IPS-18a (cell line): ENCODE measurements around the gene MPHOSPH9.

Source experiments
- H3K27ac ChIP-seq: one replicate; pipeline ENCODE4 v1.5.1; 2013; ENCODE audit warnings: low read length
- H3K27me3 ChIP-seq: one replicate; pipeline ENCODE4 v1.6.1; 2013; ENCODE audit warnings: mild to moderate bottlenecking, low read length; ENCODE audit not compliant: control insufficient read depth, insufficient read depth
- H3K36me3 ChIP-seq: one replicate; pipeline ENCODE4 v1.6.1; 2013; ENCODE audit warnings: low read depth, low read length; ENCODE audit not compliant: control insufficient read depth
- H3K4me1 ChIP-seq: one replicate; pipeline ENCODE4 v1.6.1; 2013; ENCODE audit warnings: low read depth, low read length; ENCODE audit not compliant: control insufficient read depth
- H3K4me3 ChIP-seq: one replicate; pipeline ENCODE4 v1.5.1; 2013; ENCODE audit warnings: low read length
- H3K9ac ChIP-seq: one replicate; pipeline ENCODE4 v1.6.1; 2013; ENCODE audit warnings: mild to moderate bottlenecking, low read length, moderate library complexity
- H3K9me3 ChIP-seq: one replicate; pipeline ENCODE4 v1.6.1; 2013; ENCODE audit warnings: low read depth, low read length; ENCODE audit not compliant: control insufficient read depth

The MPHOSPH9 gene

GRCh38 chr12:123114304-123115083, 118.4 kb downstream of the MPHOSPH9 start:
- H3K27ac ChIP-seq, result no peak overlapping the region
- H3K4me3 ChIP-seq, result no peak overlapping the region
- H3K27me3 ChIP-seq, result peaks cover 19% of the 10 kb centered on the region
- no peak overlapping the region for H3K9ac ChIP-seq
- no peaks in the 10 kb centered on the region for H3K9me3 ChIP-seq
- H3K36me3 ChIP-seq, result no peaks in the 10 kb centered on the region
- H3K4me1 ChIP-seq, result no peaks in the 10 kb centered on the region

- Histone ChIP-seq H3K9ac (no peak overlapping the region), H3K4me1 (no peaks in the 10 kb centered on the region)
These were observed 119.9 kb downstream of the MPHOSPH9 start for GRCh38 chr12:123113026-123113425.

GRCh38 chr12:123111498-123112165, 121.3 kb downstream of the MPHOSPH9 start:
- Histone ChIP-seq H3K4me3 (no peak overlapping the region), H3K4me1 (peaks cover 7% of the 10 kb centered on the region), H3K27ac (no peak overlapping the region), H3K9me3 (no peaks in the 10 kb centered on the region), H3K9ac (no peak overlapping the region), H3K36me3 (no peaks in the 10 kb centered on the region), H3K27me3 (no peaks in the 10 kb centered on the region)

More at GRCh38 chr12:123113026-123113425, 119.9 kb downstream of the MPHOSPH9 start:
- Histone ChIP-seq H3K27ac (no peak overlapping the region), H3K27me3 (peaks cover 12% of the 10 kb centered on the region), H3K36me3 (no peaks in the 10 kb centered on the region), H3K9me3 (no peaks in the 10 kb centered on the region), H3K4me3 (no peak overlapping the region)

- no peaks in the 10 kb centered on the region for H3K36me3 ChIP-seq
- no peak overlapping the region for H3K9ac ChIP-seq
- H3K27me3 ChIP-seq, result no peaks in the 10 kb centered on the region
These were observed 123.6 kb downstream of the MPHOSPH9 start for GRCh38 chr12:123109319-123109772.

GRCh38 chr12:123108682-123109066, 124.3 kb downstream of the MPHOSPH9 start:
- Histone ChIP-seq H3K9me3 (no peaks in the 10 kb centered on the region), H3K27ac (no peak overlapping the region), H3K36me3 (no peaks in the 10 kb centered on the region), H3K4me1 (peaks cover 20% of the 10 kb centered on the region), H3K9ac (no peak overlapping the region), H3K27me3 (no peaks in the 10 kb centered on the region), H3K4me3 (no peak overlapping the region)

More at GRCh38 chr12:123109319-123109772, 123.6 kb downstream of the MPHOSPH9 start:
- H3K4me1 ChIP-seq, result peaks cover 20% of the 10 kb centered on the region
- H3K27ac ChIP-seq, result no peak overlapping the region
- H3K4me3 ChIP-seq, result no peak overlapping the region
- no peaks in the 10 kb centered on the region for H3K9me3 ChIP-seq

- Histone ChIP-seq H3K27ac (no peak overlapping the region), H3K27me3 (no peaks in the 10 kb centered on the region), H3K36me3 (no peaks in the 10 kb centered on the region), H3K4me1 (peaks cover 20% of the 10 kb centered on the region), H3K9ac (no peak overlapping the region), H3K9me3 (no peaks in the 10 kb centered on the region), H3K4me3 (no peak overlapping the region)
These were observed 124.8 kb downstream of the MPHOSPH9 start for GRCh38 chr12:123107926-123108681.

- Histone ChIP-seq H3K9me3 (no peaks in the 10 kb centered on the region), H3K36me3 (no peaks in the 10 kb centered on the region), H3K27ac (no peak overlapping the region), H3K9ac (no peak overlapping the region), H3K4me3 (no peak overlapping the region), H3K27me3 (no peaks in the 10 kb centered on the region), H3K4me1 (peaks cover 30% of the 10 kb centered on the region)
These were observed 126.1 kb downstream of the MPHOSPH9 start for GRCh38 chr12:123106640-123107359.

GRCh38 chr12:123105211-123105826, 127.6 kb downstream of the MPHOSPH9 start:
- H3K4me3 ChIP-seq, result no peak overlapping the region
- no peak overlapping the region for H3K27ac ChIP-seq
- no peak overlapping the region for H3K9ac ChIP-seq

GRCh38 chr12:123104809-123105208, 128.1 kb downstream of the MPHOSPH9 start:
- Histone ChIP-seq H3K9me3 (no peaks in the 10 kb centered on the region), H3K36me3 (no peaks in the 10 kb centered on the region), H3K4me3 (no peak overlapping the region), H3K27me3 (no peaks in the 10 kb centered on the region), H3K27ac (no peak overlapping the region), H3K9ac (no peak overlapping the region), H3K4me1 (peaks cover 34% of the 10 kb centered on the region)

More at GRCh38 chr12:123105211-123105826, 127.6 kb downstream of the MPHOSPH9 start:
- H3K4me1 ChIP-seq, result peaks cover 34% of the 10 kb centered on the region
- no peaks in the 10 kb centered on the region for H3K9me3 ChIP-seq
- no peaks in the 10 kb centered on the region for H3K27me3 ChIP-seq
- no peaks in the 10 kb centered on the region for H3K36me3 ChIP-seq
